Left hindlimb (tissue), 1 donor: Measurements from ENCODE around the gene CPEB1.

Source experiments
- DNase-seq: peaks from one replicate; pipeline ENCODE4 v3.0.0-alpha.2; 2018

The CPEB1 gene

DNA sequence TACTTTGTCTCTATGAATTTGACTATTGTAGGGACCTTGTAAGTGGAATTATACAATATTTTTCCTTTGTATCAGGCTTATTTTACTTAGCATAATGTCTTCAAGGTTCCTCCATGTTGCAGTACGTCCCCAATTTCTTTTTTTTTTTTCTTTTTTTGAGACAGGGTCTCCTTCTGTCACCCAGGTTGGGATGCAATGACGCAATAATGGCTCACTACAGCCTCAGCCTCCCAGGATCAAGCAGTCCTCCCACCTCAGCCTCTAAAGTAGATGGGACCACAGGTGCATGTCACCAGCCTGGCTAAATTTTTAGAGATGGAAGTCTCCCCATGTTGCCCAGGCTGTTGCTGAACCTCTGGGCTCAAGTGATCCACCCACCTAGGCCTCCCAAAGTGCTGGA lies 66.5 kb downstream of the CPEB1 start:
- no peak for DNase-seq

DNA sequence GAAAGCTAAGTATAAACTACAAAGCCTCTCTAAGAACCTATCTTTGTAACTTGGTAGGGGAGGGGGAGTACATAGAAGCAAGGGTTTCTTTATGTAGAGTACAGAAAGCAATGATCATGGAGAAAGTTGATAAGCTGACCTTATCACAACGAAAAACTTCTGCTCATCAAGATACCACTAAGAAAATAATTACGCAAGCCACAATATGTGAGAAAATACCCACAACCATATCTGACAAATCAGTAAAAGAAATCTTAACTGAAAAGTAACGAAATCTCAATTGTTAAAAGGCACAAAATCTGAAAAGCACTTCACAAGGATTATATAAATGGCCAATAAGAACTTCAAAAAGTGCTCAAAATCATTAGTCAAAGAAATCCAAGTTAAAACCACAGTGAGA lies 71.8 kb downstream of the CPEB1 start:
- DNase-seq = no peak

DNA sequence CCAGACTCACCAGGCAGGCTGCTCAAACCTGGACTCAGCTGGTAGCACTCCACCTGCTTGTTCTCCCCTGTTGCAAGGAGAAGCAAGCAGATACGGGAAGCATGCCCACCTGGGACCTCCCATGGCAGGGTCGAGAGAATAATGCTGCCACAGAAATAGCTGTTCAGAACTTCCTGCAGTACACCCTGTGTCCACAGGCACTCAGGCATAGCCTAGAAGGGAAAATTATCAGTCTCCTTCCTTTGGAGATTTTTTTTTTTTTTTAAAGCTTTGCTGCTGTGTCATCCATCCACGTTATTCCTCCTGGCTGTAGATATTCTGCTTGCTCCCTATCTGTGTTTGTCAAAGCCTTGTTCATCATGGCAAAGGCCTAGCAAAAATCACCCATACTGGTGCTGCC lies 74.2 kb downstream of the CPEB1 start:
- DNase-seq = no peak

DNA sequence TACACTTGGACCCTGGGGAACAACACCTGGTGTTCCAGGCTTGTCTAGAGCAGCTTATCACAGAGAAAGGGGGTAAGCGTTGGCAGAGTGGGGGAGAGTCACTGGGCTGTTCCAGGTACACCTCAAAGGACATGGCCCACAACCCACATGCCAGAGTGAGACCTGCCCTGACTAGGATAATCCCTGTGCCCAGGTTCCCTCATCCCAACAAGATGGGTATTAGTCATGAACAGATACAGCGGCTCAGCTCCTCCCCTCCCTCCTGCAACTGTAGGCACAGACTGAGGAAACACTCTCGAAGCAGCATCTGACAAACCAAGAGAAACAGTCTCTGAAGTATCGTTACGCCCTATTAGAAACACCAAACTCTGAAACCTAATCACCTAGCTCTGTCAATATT lies 74.9 kb downstream of the CPEB1 start:
- DNase-seq = no peak

DNA sequence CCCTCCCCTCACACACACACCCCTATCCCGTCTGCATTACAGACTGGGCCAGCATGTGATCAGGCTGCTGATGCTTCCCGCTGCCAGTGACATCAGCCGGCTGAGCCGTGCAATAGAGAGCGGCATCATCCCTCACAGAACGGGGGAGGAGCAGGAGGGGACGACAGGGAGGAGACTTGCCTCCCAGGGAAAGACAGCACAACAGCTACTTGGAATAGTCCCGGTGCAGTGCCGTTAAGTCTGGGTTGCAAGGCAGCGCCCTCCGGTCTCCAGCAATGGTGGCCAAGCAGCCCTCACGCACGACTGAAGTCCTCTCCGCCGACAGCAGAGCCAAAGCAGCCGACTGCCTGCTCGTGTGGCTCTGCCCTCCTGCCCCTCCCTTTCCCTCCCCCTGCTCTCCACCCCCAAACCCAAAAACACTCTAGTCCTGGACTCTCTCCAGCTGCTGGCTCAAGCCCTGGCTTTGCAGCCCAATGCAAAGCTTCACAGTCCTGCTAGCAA lies 75.4 kb downstream of the CPEB1 start:
- DNase-seq = peak; percentile 84

DNA sequence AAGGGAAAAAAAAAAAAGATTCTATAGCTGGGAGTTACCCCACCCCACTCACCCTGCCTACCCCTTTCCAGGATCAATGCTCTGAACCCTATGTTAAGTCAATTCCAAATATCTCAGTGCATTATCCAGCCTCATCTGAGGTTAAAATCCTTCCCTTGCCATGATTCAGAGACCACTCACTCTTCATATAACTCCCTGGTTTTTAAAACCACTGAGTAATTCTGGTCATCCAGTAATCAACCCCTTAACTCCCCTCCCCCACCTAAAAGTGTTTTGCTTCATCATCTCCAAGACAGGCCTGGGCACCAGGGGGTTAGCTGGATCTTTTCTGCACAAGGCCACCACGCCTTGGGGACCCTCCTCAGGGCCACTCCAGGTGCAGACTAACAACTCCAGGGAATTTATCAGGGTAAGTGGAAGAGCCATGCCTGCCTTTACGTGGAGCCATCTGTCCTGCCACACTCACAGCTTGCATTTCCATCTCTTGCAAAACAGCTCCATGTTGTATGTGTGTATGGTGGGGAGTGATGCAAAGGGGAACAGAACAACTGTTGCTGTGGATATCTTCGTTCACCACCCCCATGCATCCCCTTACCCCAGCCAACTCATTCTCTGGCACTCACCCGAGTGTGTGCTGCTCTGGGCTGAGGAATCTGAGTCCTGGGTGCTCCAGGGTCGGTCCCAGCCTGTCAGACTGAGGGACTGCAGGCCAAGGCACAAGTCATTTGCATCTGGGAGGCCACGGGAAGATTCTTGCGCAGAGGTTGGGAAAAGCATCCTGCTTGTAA lies 76.2 kb downstream of the CPEB1 start:
- no peak for DNase-seq

DNA sequence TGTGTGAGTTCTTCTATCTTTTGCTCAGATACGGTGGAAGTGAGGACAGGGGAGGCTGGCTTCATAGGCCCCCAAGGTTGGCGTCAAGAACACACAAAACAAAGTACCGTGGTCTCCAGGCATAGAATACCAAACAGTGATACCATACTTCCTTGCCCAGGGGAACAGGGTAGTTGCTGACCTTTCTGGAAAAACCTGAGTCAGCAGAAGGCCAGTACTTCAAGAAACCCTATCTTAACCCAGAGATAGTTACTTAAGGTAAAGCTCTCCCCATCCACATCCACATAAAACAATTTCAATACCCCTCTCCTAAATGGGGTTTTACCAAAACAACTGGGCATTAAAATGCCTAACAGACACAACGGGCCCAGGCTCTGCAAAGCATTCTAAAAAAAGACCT lies 77.3 kb downstream of the CPEB1 start:
- no peak for DNase-seq

DNA sequence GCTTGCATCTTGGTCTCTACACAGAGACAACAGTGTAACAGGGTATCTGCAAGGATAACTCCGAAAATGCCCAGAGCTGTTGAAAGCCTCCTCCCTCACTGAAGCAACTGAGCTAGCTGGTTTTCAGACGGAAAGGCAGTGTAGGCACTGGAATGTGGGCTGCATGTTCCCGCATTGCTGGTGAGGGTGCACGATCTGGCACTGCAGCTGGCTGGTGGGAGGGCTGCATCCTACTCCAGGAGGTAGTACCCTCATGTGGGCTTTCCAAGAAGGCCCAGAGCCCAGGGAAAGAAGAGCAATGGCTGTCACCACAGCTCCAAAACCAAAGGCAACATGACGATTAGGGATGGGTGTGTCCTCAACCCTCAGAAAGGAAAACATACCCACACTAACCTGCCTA lies 78.2 kb downstream of the CPEB1 start:
- no peak for DNase-seq

DNA sequence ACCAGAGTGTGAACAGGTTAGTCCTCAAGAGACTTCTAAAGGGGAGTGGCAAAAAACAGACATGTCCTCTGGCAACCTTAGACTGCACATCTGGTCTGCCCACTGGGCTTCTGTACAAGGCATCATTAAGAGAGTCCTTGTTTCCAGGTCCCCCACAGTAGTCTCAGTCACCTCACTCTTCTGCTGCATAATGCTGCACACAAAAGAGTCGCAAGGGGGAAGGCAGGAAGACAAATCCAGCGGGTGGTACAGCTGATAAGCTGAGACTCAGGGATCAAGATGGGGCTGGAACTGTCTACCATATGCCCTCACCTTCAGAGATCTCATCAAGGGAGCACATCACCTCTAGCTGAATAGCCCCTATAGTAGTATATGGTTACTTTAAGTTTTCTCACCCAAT lies 79.5 kb downstream of the CPEB1 start:
- no peak for DNase-seq

DNA sequence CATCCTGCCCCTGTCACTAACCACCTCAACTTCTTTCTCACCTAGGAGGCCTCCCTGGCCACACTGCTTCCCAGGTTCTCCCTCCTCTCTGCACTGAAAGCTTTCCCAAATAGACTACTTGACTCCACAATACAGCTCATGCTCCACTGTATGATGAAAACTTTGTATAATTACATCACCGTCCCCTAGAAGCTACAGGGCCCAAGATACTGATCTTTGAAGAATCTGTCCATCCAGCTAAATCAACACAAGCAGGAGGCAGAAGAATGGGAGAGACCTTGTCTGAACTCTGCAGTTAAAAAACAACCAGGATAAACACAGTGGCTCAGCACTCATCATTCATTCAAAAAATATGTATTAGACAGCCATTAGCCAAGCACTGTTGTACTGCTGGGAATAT lies 80.5 kb downstream of the CPEB1 start:
- DNase-seq = no peak

DNA sequence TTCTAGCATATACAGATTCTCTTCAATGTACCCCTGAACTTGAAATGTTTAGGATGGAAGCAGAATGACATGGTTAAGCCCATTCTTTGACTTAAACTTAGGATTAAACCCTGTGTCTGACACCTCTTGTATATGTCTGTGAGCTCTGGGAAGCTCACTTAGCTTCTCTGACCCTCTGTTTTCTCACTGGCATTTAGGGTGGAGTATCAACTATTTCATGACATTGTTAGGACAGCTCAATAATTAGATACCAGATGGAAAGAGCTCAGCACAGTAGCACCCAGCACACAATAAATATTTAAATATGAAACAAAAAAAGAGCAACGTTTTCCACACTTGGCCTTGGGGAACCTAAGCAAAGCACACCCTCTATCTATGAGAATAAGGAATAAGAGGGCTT lies 88.7 kb downstream of the CPEB1 start:
- DNase-seq = no peak

DNA sequence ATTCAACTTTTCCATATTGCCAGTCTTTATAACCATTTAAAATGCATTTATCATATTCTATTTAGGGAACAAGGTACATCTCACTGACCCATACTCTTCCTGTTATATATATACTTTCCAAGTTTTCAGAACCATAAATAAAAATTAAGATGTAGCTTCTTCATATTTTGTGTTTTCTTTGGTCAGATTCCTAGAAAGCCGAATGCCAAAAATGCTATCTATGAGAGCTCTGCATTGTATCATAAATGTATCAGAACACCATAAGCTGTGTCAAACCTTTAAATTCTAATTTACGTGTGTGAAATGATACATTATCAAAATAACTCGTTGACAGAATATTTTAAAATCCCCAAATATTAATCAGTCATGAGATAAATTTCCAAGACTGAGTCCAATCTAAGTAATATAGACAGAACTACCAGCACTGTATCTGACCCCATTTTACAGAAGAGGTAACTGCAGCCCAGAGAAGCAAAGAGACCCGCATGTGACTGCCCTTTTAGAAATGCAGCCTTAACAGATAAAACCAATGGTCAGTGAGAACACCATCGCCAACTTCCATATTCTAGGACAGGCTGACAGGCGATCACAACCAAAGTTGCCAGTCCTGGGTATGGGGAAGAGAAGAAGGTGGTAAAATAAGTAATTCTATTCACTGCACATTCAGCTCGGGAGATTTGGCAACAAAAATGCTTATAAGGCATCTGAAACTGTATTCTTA lies 90.7 kb downstream of the CPEB1 start:
- no peak for DNase-seq

DNA sequence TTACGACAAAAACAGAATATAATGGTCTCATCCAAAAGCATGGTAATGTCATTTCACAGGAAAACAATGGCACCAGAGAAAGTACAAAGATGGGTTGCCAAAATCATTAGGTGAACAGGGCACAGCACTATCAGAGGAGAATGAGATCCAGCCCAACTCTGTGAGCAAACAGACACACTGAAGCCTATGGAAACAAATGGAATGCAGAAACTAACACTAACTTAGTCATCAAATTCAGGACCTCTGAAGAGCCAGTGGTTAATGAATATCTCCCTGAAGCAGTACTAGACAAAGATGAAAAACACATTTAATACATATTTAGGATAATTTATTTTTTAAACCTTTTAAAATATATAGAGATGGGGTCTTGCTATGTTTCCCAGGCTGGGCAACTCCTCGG lies 92.3 kb downstream of the CPEB1 start:
- no peak for DNase-seq

DNA sequence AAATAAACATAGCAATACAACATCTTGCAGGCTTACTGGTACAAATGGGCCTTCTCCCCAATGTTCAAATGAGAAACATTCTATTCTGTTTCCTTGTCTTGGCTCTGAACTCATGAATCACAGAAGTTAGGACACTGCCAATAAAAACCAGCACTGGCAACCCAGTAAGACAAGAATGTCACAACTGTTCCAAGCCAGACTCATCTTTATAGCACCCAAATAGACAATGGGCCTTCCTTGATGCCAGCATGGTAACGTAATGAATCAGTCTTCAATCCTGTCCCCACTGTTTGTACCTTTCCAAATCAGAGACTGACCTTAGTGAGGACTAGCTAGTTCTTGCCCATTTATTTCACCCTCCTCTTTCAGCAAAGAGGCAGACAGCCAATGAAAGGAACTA lies 92.8 kb downstream of the CPEB1 start:
- no peak for DNase-seq

DNA sequence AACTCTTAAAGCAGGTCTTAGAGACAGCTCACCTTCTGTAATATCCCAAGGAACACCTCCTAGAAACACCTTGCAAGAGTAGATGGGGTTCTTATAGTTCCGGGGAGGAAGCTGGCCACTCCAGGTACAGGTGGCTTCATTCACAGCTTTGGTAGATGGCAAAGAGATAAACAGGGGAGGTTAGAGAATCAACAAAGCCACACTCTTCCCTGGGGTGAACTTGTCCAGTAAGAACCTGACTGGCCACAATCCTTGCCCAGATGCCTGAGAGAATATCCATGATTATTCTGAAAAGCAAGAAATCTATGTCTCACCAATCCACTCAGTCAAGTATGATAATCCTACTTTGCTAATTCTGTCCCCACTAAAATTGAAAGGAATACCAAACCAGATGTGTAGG lies 93.3 kb downstream of the CPEB1 start:
- no peak for DNase-seq

DNA sequence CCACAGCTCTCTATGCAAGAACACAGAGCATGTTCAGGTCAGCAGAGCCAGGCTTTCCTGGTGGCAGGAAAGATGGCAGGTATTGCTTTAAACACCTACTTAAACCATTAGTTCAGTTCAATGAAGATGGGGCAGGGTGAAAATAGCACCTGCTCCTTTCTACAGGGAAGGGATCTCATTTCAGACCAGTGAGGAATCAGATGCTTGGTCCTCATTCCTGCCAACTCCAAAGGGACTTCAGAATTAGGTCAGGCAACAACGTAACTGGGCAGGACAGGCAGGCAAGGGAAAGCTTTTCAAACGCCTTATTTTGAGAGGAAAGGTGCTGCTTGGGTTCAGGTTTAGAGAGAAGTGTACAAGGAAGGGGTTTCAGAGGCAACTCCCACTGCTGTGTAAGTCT lies 94.3 kb downstream of the CPEB1 start:
- DNase-seq = no peak

DNA sequence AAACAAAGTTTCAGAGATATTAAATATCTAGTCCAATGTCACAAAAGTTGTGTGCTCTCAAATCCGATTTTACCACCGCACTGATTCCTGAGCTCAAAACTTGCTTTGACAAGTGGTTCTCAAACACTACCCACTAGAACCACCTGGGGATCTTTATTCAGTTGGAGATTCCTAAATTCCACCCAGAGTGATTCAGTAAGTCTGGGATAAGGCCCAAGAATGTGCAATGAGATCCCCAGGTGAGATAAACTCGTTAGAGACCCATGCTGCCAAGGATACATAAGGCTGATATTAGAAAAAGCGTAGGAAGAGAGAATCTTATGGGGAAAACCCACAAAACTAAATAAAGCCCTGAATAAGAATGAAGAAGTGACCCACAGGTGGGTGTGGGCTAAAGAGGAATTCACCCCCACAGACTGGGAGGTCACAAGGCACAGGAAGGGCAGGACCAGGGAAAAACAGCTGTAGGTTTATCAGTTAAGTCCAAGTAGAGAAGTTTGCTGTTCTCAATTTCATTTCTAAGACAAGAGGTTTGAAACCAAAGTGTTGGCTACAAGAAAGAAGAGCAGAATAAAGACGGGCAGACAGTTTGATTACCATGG lies 95.4 kb downstream of the CPEB1 start:
- DNase-seq = no peak

DNA sequence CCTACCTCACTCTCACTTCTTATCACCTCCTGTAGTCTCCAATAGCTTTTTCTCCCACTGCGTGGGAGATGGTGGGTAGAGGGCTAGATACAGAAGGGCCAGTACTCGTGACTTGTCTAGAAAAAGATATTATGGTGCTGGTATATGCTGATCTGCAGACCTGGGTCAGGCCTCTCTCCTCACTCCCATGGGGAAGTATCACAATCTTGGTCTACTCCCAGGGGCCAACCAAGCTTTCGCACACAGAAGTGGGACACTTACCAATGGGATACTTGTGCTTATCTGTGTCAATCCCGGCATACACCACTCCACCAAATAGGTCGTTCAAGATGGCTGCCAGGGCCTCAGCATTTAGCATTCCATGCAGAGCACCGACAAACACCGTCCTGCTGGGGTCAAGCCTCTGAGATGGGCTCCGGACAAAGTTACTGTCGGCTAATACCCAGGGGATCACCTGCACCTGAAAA lies 97.9 kb downstream of the CPEB1 start:
- no peak for DNase-seq

DNA sequence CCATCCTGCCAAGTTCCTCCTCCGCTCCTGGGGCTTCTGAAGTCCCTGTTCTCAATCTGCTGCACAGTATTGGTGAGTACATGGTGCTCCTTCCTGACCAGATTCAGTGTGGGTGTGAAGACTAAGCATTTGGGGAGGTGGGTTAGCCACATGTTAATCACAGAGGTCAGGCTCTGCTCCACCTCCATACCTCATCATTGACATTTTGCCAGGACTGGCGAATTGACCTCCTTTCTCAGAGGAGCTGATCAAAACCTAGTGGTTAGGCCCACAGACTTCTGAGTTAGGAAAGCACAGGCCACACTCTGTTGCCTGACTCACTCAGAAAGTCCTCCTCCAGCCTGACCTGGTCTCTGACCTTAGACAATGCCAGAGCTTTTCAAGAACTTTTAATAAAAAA lies 98.5 kb downstream of the CPEB1 start:
- no peak for DNase-seq

DNA sequence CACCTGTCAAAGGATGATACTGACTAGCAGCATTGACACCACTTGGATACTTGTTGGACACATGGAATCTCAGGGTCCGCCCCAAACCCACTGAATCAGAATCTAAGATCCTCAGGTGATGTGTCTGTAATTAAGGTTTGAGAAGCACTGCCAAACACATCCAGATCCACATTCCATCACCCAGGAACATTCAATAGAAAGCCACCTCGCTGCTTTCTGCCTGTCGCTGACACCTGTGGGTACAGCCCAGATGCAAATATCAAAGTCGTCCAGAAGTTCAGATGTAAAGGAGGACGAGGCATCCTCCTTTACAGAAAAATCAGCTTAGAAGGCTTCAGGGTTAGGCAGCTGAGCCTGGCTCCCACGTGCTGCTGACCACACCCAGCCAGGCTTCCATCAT lies 101.7 kb downstream of the CPEB1 start:
- no peak for DNase-seq

DNA sequence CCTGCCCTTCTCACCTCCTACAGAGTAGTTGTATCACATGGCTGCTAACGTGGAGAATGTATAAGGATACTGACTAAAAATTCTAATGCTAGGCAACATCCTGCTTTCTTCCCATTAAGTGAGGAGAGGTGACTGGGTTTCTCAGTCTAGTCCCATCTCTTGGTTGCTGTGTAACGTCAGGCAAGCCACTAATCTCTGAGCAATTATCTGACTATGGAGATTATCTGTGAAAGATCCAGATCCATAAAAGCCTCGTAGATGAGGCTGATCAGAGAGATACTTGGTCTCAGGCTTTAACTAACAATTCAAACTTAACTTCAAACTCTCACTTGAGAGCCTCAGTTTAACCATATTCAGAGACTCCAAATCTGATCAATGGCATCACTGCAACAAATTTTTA lies 102.2 kb downstream of the CPEB1 start:
- DNase-seq = no peak

DNA sequence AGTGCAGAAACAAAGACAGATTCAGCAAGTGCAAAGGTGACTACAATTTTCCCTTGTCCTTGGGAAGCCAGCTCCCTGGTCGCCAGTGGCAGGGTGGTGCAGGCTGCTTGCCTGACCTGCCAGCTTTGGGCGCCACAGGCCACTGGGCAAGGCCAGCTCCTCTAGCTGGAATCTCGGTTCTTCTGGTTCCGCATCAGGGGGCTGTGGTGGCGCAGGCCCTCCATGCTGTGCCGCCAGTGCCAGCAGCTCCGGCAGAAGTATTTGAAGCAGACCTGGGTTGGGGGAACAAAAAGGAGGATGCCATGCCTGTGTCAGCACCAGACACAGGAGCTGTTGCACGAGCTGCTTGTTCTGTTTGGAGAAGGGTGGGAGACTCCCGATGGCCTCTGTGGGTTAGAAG lies 102.7 kb downstream of the CPEB1 start:
- no peak for DNase-seq

DNA sequence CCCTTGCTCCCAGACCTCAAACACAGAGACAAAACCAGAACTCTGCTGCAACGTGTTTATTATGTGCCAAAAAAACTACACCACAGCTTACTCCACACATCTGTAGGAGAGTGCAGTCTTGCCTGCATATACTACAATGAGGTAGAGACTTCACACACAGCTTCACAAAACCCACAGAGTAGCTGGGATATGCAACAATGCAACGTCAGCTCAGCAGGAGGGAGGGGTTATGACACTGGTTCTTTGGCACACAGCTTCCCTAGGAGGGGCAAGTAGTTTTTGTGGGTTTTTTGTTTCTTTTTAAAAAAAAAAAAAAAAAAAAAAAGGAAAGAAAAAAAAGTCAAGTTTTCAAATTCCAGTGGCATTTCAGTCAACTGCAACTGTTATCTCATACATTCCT lies 104.0 kb downstream of the CPEB1 start:
- no peak for DNase-seq

DNA sequence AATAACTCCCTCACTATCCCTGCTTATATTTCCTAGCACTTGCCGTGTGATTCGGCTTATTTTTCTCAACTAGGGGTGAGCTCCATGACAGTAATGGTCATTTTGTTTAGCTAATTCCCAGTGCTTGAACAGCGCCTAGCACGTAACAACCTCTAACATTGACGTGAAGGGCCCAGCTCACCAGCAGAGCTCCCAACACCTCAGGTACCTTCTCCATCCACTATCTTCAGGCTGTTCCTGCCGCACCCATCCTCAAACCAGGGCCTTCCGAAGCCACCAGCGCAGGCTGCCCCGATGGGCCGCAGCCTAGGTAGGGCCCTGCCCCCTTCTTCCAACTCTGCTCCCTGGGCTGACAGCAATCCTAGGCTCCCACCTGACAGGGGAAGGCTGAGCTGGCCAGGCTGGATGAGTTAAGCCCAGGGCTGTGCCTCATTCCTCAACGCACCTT lies 106.2 kb downstream of the CPEB1 start:
- DNase-seq = no peak
